Fibroblast of the conjunctiva (primary cell): ENCODE data around the gene SDK1.

Source experiments
- DNase-seq: peaks from one replicate; pipeline ENCODE4 v3.0.0-alpha.2; 2010; ENCODE audit warnings: low read depth

SDK1 gene

DNA sequence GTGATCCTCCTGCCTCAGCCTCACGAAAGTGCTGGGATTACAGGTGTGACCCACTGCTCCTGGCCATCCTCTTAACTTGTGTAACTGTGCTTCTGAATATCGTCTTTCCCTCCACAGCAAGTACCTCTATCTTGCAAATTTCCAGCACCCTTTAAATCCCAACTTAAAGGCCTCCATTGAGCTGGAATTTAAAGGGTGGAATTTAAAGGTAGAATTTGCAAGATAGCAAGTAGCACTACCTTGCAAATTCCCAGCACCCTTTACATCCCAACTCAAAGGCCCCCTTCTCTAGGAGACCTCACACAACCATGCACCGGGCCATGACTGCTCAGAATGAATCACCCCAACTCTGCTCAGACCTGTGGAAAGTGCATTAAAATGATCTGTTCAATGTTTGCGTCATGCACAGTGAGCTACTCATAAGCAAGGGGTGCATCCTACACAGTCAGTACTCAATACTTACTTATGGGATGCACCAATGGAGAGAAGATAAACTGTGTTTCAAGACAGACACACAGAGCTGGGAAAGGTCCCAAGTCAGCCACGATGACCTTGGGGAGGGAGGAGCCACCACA, 17.8 kb upstream of the SDK1 start:
- no peak for DNase-seq

DNA sequence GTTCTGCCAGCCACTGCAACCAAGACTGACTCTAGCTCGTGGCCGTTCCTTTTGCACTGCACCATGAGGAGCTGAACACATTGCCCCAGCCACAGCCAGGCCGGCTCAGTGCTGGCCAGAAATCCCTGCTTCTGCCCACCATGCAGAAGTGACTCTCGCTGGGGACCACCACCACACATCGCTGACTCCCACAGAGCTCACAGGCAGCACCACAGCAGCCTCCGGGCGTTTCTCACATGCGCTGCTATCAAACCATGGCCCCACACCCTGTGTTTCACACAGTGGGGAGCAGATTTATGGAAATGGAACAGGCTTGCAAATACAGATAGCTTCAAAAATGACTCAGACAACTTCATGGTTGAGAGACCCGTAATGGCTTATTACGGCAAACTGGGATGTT, 15.4 kb upstream of the SDK1 start:
- DNase-seq: no peak

DNA sequence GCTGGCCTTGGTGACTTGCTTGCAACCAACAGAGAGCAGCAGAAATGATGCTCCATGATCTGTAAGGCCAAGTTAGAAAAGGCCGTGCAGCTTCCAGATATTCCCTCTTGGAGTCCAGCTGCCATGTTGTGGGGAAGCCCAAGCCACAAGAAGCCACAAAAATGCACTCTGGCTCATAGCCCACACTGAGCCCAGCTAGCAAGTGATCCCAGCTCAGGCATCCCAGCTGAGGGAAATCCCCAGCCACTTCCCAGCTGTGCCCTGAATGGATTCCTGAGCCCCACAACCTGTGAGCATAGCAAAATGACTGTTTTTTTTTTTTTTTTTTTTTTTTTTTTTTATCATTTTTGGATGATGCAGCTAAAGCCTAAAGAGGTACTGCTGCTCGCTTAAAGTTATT, 11.1 kb upstream of the SDK1 start:
- DNase-seq: no peak

DNA sequence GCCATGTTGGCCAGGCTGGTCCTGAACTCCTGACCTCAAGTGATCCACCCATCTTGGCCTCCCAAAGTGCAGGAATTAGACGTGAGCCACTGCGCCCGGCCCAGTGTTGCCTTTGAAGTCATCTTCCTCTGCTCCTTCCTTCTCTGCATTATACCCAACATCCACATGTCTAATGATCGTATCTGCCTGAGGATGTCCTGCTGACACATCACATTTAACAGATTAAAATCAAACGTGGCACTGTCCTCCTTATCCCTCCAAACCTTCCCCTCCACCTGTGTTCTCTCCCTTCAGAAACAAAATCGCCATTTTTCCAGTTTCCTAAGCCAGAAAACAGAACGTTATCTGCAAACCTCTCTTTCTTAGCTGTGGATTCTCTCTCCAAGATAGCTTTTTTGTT, 8.4 kb upstream of the SDK1 start:
- DNase-seq: no peak

DNA sequence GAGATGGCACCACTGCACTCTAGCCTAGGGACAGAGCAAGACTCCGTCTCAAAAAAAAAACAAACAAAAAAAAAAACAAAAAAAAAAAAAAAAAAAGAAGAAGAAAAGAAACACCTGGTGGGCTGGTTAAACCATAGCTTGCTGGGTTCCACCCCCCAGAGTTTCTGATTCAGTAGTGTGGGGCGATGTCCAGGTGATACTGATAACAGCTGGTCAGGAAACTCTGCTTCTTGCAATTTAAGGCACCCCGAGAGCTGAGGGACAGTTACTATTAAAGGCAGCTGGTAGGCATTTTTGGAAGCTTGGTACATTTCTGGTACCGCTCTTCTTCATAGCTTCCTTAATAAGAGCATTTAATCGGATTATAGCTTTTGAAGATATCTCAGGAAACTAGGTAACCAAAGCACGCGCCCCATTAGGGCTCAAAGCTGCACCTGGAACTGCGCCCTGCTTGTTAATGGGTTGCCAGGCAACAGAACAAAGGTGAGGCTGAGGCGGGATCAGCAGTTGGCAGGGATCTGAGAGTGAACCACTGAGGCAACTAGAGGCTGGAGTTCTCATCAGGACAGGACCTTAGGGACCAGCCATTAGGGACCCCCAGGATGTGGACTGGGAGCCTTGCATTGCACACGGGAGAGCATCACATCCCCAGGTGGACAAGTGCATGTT, 6.5 kb upstream of the SDK1 start:
- no peak for DNase-seq

DNA sequence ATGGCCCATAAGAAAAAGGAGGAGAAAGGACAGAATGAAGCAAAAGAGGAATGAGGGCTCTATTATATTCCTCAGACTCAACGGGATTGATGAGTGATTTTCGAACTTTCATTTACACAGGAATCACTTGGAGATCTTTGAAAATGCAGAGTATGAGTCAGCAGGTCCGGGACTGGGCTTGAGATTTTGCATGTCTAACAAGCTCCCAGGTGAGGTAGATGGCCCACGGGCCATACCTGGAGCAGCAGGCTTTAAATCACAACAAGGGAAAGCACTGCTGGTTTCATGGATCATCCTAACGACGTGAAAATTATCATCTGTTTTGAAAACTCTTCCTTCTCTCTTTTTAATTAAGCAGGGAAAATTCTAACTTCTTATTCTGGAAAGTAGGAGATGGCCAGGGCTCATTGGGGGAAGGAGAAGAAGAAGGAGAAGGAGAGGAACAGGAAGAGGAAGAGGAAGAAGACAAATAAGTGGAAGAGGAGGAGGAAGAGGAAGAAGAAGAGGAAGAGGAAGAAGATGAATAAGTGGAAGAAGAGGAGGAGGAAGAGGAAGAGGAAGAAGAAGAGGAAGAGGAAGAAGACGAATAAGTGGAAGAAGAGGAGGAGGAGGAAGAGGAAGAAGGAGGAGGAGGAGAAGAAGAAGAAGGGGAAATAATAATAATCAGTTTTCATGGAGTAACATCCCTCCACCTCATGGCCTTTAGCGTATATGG, 3.8 kb upstream of the SDK1 start:
- no peak for DNase-seq

DNA sequence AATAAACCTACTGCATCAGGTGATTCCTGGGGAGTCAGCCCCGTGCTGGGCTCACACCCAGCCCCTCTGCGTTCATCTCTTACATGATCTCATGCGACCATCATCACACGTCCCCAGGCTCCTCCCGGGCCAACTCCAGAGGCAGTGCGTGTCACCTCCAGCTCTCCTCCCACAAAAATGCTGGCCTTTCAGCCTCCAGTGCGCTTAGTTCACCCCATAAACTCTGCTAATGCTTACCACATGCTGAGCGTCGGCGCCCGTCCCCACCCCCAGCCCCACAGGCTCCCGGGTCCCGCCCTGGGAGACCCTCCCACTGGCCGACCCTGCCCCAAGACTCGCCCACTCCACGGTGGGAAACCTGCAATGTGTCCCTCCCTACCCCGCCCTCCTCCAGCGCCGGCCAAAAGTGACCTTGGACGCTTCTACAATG, 816 bp upstream of the SDK1 start:
- no peak for DNase-seq

DNA sequence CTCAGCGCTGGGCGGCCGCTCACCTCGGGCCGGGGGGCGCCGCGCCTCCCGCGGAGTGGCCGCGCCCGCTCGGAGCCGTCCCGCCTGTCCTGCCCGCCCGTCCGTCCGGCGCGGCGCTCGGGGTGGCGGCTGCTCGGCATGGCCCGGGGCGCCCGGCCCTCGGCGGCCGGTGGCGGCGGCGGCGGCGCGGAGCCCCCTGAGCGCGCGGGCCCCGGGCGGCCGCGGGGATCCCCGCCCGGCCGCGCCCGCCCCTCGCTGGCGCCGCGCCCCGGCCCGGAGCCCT, 338 bp downstream of the SDK1 start:
- no peak for DNase-seq

DNA sequence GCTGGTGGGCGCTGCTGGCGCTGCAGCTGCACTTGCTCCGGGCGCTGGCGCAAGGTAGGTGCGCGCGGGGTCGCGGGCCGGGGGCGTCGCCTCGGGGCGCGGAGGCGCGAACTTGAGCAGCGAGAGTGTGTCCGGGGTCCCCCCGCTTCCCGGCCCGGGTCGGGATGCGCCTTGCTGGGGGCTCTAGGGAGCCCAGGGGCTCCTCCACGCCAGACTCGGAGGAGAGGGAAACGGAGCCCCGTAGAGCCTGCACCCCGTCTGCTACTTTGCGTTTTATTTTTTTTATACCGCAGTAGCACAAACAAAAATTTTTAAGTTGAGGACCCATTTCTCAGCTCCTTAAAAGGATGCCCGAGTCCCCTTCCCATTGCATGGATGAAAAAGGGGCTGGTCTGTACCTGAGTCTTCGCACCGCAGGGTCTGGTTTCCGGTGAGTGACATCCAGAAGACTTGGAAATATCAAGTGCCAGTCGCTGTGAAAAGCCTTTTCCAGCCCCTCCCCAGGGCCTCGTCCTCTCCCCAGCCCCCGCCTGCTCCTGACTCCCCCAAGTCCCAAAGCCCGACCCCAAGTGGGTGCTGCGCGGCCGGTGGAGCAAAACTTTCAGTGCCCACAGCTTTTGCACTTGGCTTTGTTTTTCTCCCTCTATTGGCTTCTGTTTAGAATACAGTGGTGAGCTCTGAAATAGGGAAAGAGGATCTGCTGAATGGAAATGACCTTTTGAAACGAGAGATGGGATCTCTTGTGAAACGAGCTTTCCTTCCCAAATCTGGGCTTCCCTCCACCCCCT, 973 bp downstream of the SDK1 start:
- DNase-seq: peak; percentile 6

DNA sequence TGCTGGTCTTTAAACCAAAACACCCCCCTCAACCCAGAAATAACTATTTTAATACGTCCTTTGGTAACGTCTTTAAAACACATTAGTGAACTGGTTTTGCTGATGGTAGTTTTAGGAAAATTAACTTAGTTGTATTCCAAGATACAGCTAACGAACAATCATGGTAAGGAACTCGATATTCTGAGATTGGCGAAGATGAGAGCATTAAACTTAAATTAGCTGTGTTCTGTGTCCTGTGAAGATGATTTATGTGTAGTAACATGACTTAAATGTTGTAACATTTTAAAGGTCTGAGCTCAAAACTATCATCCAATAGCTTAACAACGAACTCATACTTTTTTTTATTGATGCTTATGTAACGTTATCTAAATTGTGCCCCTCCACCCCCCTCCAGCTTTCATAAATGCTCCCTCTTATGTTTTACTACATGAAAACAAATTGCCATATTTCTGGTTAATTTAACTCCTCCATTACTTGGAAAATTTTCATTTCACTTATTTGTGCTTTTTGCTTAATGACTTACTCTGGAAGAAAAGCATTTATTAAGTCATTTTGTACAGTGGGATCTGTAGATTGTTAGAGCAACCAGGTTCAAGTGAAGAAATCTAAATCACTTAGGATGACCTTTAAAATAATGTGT, 1.7 kb downstream of the SDK1 start:
- DNase-seq: no peak

DNA sequence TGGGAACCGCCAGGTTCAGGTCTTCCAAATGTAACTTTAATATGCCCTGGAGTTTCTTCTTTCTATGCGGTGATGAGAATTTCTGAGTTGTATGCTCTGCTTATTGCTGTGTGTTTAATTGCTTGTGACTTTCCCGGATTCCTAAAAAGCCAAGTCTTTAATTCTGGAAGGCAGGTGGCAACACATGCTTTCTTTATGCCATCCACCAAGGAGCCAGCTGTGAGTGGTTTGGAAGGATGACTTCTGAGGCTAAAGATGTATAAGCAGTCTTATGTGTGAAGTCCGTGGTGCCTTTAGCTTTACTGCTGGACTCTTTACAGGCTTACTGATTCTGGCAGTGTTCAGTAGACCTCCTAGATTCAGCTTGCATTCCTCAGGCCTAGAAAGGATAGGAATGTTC, 3.1 kb downstream of the SDK1 start:
- no peak for DNase-seq

DNA sequence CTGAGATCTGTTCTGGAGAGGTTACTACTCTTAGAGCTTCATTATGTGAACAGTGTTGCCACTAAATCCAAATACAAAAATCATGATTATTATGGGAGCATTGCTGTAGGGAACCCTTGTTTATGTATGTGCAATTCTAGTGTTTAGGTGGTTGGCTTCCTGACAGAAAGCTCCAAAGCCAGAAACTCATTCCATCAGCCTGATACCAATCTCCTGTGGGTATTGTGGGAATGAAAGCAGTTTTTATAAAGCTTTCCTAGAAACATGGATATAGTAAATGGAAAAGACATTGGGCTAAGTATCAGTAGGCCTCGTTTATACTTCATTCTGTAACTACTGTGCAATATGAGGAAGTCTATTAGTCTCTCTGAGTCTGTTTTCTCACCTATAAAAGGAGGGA, 6.4 kb downstream of the SDK1 start:
- DNase-seq: no peak

DNA sequence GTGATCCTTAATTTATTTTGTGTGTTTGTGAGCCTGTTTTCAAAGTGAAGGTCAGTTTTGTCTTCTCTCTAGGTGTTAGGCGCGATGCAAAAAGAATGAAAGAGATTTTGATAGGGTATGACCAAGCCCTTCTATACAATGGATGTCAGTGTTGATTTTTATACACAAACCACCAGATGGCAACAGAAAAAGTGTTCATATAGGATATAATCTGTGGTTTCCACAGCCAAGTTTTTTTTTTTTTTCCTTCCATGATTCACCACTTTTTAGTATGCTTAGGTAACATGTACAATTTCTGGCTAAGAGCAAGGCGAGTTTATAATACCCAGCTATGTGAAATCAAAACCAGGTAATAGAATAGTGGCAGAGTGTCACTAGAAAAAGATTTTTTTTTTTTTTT, 8.1 kb downstream of the SDK1 start:
- no peak for DNase-seq

DNA sequence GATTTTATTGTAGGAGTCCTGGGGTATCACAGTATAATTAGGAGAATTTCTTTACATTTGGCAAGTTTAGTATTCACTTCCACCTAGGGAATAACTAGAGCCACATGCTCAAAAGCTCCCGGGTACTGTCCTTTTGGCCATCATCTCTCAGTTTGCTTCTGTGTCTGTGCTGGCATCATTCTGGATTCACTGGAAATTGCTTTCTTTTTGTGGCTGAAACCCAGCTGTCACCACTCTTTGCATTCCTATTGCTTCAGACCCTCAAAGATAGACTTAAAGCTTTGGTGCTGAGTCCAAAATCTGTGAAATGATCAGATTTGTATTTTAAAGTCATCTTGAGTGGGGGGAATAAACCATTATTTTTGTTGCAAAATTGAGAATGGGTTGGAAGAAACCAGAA, 8.9 kb downstream of the SDK1 start:
- DNase-seq: no peak

DNA sequence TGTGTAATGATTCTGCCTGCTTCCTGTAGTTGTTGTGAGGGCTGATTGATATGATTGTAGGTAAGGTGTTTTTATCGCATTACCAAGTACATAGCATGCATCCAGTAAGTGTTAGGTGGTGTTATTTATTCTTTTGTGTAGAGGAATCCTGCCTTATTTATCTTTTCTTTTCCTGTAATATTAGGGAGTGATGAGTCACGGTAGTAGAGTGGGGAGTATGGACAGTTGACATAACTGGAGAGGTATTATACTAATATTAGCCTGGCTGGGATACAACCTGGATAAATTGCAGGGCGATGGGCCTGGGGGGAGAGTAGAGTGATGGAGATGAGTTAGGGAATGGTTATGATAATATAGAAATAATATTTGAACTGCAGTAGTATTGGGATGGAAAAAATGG, 9.8 kb downstream of the SDK1 start:
- no peak for DNase-seq

DNA sequence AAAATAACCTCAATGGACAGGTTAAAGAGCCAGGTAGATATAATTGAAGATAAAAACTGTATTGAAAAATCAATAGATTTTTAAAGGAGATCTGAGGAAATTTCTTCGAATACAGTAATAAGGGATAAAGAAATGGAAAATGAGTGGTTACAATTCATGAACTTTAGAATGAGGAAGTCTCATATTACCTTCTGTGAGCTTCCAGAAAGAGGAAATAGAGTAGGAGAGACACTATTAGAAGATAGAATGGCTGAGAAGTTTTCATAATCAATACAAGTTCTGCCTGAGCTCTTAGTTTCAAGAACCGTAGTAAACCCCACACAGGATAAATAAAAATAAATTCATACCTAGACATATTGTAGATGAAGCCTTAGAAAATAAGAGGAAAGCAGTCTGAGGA, 11.5 kb downstream of the SDK1 start:
- DNase-seq: no peak

DNA sequence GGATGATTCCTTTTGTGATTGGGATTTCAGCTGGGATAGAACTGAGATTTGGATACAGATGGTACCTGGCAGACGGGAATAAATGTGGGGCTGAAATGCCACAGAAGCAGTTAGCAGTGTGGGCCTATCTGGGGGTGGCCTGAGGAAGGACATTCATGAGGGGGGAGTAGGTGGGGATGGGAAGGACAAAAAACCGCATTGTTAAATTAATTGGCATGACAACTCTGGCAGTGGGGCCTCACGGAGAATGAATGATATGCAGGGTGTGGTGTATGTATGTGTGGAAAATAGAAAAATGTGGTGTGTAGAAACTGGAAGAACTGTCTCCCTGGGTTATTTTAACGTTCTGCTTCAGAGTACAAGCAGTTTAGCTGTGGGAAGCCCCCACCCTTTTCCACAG, 17.8 kb downstream of the SDK1 start:
- no peak for DNase-seq

DNA sequence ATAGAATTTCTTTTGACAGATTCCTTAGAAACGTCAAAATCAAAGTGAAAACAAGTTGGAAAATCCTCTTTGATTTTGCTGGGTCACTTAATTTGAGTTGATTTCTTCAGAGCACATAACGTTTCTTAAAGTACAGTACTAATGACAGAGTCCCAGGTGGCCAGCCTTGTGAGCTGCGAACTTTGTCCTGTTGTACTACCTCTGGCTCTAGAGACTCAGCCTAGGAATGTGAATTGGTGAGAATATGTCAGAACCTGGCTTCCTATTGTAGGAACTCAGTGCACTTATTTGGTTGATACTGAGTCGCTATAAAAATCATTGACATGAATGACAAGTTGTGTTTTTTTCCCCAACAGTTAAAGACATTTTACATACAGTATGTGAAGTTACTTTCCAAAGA, 20.2 kb downstream of the SDK1 start:
- DNase-seq: no peak

DNA sequence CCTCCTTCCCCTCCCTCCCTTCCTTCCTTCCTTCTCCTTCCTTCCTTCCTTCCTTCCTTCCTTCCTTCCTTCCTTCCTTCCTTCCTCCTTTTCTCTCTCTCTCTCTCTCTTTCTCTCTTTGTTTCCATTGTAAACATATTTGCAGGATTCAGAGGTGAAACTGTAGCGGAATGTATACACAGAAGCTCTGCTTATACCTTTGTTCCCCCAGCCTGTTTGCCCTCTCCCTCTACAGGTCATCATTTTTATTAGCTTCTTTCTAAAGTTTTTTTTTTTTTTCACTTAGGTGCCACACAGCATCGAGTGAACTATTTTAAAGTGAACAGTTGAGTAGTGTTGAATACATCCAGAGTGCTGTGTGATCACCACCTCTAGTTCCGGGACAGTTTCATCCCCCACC, 20.7 kb downstream of the SDK1 start:
- no peak for DNase-seq

DNA sequence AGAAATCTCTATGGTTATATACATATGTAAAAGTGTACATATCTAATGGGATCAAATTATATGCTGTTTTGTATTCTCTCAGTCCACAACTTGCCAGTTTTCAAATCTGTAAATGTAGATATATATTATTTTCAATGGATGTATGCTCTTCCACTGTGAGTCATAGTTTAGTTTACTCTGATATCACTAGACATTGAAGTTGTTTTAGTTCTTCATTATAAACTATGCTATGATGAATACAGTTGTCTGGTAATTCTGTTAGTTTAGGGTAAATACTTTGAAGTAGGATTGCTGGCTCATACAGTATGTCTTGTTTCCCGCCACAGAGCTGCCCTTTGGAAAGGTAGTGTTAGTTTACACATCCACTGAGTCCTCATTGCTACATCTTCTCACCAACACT, 25.2 kb downstream of the SDK1 start:
- DNase-seq: no peak

DNA sequence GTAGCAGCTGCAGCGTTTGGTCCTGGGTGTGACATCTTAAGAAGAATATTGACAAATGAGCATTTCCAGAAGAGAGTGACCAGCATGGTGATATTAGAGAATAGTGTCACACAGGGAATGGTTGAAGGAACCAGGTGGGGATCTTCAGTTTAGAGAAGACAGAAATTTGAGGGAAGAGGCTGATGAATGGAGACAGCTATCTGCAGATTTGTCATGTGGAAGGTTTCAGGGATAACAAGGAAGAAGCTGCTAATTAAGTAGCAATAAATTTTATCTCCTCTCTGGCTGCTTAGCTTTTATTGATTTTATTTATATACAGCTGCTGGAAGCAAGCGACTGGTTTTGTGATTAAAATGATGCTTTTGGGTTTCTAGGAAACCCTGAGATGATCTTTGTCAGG, 26.0 kb downstream of the SDK1 start:
- no peak for DNase-seq

DNA sequence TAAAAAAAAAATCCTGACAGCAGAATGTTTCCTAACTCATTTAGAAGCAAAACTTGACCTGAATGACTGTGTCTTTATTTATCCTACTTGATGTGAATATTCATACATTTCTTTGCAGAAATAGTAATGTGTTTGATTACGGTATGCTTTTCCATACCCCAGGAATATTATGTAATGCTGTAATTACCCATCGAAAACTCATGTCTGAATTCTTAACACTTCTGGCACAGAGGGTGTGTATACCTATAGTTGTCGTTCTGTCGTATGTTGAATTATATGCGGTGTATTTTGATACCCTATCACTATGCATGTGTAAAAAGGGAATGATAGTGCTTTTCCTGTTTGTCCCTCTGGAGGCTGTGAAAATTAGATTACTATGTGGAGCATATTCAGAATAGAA, 26.6 kb downstream of the SDK1 start:
- no peak for DNase-seq

DNA sequence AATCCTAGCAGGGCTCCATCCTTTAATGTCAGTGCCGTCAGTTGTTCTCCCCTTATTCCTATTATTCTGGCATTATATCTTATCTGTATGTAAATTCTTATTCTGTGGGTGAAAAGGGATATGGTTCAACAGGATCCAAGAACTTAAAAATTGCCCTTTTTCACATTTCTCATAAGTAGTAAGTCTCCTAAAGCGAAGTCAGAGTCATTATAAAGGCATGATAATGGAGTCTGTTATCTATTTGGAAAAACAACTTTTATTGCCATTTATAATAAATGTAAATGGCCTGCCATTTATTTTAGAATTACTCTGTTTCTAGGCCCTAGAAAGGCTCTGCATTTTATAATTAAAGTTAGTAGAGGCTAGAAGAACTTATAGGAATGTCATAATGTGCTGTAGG, 31.3 kb downstream of the SDK1 start:
- DNase-seq: no peak
